ENCODE data around the gene ILDR2.

ILDR2 gene

DNA sequence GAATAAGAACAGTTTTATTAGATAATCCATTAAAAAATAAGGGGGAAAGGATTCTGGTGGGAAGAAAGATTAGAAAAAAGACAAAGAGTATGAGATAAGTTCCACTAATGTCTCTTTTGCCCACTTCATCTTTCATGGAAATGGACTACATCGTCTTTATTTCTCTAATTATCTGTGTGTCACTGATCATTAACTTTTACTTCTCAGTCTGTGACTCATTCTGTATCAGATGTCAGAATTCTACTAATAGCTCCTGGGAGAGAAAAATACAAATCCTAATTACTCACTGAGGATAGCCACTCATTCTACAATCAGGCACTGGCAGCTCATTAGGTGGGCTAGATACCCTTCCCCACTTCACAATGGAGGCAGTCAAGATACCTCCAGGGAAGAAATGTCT lies 41.7 kb downstream of the ILDR2 start (continued):
- TF ChIP-seq, protein P1, sequence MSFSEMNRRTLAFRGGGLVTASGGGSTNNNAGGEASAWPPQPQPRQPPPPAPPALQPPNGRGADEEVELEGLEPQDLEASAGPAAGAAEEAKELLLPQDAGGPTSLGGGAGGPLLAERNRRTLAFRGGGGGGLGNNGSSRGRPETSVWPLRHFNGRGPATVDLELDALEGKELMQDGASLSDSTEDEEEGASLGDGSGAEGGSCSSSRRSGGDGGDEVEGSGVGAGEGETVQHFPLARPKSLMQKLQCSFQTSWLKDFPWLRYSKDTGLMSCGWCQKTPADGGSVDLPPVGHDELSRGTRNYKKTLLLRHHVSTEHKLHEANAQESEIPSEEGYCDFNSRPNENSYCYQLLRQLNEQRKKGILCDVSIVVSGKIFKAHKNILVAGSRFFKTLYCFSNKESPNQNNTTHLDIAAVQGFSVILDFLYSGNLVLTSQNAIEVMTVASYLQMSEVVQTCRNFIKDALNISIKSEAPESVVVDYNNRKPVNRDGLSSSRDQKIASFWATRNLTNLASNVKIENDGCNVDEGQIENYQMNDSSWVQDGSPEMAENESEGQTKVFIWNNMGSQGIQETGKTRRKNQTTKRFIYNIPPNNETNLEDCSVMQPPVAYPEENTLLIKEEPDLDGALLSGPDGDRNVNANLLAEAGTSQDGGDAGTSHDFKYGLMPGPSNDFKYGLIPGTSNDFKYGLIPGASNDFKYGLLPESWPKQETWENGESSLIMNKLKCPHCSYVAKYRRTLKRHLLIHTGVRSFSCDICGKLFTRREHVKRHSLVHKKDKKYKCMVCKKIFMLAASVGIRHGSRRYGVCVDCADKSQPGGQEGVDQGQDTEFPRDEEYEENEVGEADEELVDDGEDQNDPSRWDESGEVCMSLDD (tag by site-specific recombination; IDR thresholded peaks at IDR 0.05), result no peak
- no peak for TF ChIP-seq ZNF585B (tag by site-specific recombination; IDR thresholded peaks at IDR 0.05)
- TF ChIP-seq, protein P2, sequence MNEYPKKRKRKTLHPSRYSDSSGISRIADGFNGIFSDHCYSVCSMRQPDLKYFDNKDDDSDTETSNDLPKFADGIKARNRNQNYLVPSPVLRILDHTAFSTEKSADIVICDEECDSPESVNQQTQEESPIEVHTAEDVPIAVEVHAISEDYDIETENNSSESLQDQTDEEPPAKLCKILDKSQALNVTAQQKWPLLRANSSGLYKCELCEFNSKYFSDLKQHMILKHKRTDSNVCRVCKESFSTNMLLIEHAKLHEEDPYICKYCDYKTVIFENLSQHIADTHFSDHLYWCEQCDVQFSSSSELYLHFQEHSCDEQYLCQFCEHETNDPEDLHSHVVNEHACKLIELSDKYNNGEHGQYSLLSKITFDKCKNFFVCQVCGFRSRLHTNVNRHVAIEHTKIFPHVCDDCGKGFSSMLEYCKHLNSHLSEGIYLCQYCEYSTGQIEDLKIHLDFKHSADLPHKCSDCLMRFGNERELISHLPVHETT (tag by site-specific recombination; IDR thresholded peaks at IDR 0.05), result peak; percentile 69
- no peak for TF ChIP-seq ZNF596 (tag by site-specific recombination; IDR thresholded peaks at IDR 0.05)
- no peak for TF ChIP-seq ZSCAN16 (tag by site-specific recombination; IDR thresholded peaks at IDR 0.05)
- no peak for TF ChIP-seq ZNF600 (tag by site-specific recombination; IDR thresholded peaks at IDR 0.05)
- no peak for TF ChIP-seq ZNF785 (tag by site-specific recombination; IDR thresholded peaks at IDR 0.05)
- TF ChIP-seq, protein P3, sequence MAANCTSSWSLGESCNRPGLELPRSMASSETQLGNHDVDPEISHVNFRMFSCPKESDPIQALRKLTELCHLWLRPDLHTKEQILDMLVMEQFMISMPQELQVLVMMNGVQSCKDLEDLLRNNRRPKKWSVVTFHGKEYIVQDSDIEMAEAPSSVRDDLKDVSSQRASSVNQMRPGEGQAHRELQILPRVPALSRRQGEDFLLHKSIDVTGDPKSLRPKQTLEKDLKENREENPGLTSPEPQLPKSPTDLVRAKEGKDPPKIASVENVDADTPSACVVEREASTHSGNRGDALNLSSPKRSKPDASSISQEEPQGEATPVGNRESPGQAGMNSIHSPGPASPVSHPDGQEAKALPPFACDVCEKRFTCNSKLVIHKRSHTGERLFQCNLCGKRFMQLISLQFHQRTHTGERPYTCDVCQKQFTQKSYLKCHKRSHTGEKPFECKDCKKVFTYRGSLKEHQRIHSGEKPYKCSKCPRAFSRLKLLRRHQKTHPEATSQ (tag by site-specific recombination; IDR thresholded peaks at IDR 0.05), result no peak
- TF ChIP-seq ZBTB1 (tag by site-specific recombination; IDR thresholded peaks at IDR 0.05), result no peak
- peak; percentile 65; the same call in 1 of the 2 replicates for TF ChIP-seq ZNF24 (tag by site-specific recombination; IDR thresholded peaks at IDR 0.05)
- TF ChIP-seq KLF1 (tag by site-specific recombination; IDR thresholded peaks at IDR 0.05), result no peak
- TF ChIP-seq SP7 (tag by site-specific recombination; IDR thresholded peaks at IDR 0.05), result peak; percentile 67
- no peak for TF ChIP-seq ZNF23 (tag by site-specific recombination; IDR thresholded peaks at IDR 0.05; ENCODE audit: borderline replicate concordance)
- TF ChIP-seq, protein P4, sequence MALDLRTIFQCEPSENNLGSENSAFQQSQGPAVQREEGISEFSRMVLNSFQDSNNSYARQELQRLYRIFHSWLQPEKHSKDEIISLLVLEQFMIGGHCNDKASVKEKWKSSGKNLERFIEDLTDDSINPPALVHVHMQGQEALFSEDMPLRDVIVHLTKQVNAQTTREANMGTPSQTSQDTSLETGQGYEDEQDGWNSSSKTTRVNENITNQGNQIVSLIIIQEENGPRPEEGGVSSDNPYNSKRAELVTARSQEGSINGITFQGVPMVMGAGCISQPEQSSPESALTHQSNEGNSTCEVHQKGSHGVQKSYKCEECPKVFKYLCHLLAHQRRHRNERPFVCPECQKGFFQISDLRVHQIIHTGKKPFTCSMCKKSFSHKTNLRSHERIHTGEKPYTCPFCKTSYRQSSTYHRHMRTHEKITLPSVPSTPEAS (tag by site-specific recombination; IDR thresholded peaks at IDR 0.05), result no peak
- TF ChIP-seq KLF10 (tag by site-specific recombination; IDR thresholded peaks at IDR 0.05), result 0 out of 2 replicates have a peak, but pooled peaks have one; percentile 23
- TF ChIP-seq ZNF426 (tag by site-specific recombination; IDR thresholded peaks at IDR 0.05), result no peak
- TF ChIP-seq MZF1 (tag by site-specific recombination; IDR thresholded peaks at IDR 0.05; ENCODE audit: borderline replicate concordance), result no peak
- TF ChIP-seq GLIS1 (tag by site-specific recombination; IDR thresholded peaks at IDR 0.05), result no peak
- TF ChIP-seq GFI1B (tag by site-specific recombination; IDR thresholded peaks at IDR 0.05), result no peak
- no peak for TF ChIP-seq ZNF112 (tag by site-specific recombination; IDR thresholded peaks at IDR 0.05)
- TF ChIP-seq ZNF558 (tag by site-specific recombination; IDR thresholded peaks at IDR 0.05), result peak; percentile 60; the same call in 1 of the 2 replicates
- no peak for TF ChIP-seq ZFP3 (tag by site-specific recombination; IDR thresholded peaks at IDR 0.05; ENCODE audit: low read depth)
- TF ChIP-seq ZNF660 (tag by site-specific recombination; IDR thresholded peaks at IDR 0.05), result 0 out of 2 replicates have a peak, but pooled peaks have one; percentile 20
- TF ChIP-seq, protein P5, sequence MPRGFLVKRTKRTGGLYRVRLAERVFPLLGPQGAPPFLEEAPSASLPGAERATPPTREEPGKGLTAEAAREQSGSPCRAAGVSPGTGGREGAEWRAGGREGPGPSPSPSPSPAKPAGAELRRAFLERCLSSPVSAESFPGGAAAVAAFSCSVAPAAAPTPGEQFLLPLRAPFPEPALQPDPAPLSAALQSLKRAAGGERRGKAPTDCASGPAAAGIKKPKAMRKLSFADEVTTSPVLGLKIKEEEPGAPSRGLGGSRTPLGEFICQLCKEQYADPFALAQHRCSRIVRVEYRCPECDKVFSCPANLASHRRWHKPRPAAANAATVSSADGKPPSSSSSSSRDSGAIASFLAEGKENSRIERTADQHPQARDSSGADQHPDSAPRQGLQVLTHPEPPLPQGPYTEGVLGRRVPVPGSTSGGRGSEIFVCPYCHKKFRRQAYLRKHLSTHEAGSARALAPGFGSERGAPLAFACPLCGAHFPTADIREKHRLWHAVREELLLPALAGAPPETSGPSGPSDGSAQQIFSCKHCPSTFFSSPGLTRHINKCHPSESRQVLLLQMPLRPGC (tag by site-specific recombination; IDR thresholded peaks at IDR 0.05), result peak; percentile 55
- peak; percentile 40; the same call in 1 of the 2 replicates for TF ChIP-seq IKZF3 (tag by site-specific recombination; IDR thresholded peaks at IDR 0.05)
- 0 out of 2 replicates have a peak, but pooled peaks have one; percentile 9 for TF ChIP-seq OSR2 (tag by site-specific recombination; IDR thresholded peaks at IDR 0.05)
- TF ChIP-seq, protein P6, sequence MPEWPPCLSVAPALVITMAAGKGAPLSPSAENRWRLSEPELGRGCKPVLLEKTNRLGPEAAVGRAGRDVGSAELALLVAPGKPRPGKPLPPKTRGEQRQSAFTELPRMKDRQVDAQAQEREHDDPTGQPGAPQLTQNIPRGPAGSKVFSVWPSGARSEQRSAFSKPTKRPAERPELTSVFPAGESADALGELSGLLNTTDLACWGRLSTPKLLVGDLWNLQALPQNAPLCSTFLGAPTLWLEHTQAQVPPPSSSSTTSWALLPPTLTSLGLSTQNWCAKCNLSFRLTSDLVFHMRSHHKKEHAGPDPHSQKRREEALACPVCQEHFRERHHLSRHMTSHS (tag by site-specific recombination; IDR thresholded peaks at IDR 0.05), result no peak
- TF ChIP-seq SCRT2 (tag by site-specific recombination; IDR thresholded peaks at IDR 0.05), result no peak
- TF ChIP-seq, protein P7, sequence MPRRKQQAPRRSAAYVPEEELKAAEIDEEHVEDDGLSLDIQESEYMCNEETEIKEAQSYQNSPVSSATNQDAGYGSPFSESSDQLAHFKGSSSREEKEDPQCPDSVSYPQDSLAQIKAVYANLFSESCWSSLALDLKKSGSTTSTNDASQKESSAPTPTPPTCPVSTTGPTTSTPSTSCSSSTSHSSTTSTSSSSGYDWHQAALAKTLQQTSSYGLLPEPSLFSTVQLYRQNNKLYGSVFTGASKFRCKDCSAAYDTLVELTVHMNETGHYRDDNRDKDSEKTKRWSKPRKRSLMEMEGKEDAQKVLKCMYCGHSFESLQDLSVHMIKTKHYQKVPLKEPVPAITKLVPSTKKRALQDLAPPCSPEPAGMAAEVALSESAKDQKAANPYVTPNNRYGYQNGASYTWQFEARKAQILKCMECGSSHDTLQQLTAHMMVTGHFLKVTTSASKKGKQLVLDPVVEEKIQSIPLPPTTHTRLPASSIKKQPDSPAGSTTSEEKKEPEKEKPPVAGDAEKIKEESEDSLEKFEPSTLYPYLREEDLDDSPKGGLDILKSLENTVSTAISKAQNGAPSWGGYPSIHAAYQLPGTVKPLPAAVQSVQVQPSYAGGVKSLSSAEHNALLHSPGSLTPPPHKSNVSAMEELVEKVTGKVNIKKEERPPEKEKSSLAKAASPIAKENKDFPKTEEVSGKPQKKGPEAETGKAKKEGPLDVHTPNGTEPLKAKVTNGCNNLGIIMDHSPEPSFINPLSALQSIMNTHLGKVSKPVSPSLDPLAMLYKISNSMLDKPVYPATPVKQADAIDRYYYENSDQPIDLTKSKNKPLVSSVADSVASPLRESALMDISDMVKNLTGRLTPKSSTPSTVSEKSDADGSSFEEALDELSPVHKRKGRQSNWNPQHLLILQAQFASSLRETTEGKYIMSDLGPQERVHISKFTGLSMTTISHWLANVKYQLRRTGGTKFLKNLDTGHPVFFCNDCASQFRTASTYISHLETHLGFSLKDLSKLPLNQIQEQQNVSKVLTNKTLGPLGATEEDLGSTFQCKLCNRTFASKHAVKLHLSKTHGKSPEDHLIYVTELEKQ (tag by site-specific recombination; IDR thresholded peaks at IDR 0.05; ENCODE audit: borderline replicate concordance), result peak; percentile 55; the same call in 1 of the 2 replicates

All from HEK293 (cell line).